Large intestine (tissue), 3 donors: ENCODE results near the gene CRK. TPM values are rescaled to one million over a fixed set of nuclear protein-coding genes. Genes with fewer than 3 reads are reported as not detected.
"Not testable (repeated sequence)": the region's sequence is repeated elsewhere in the genome, so short reads cannot be mapped to it uniquely, and the experiment has no call there.

ENCODE experiments used
- DNase-seq, 2 donors: peaks; one replicate each; pipeline versions ENCODE4 v3.0.0 to v3.0.0-alpha.2; 2013
- H3K27ac ChIP-seq: one replicate; pipeline ENCODE4 v1.5.1; 2013; ENCODE audit warnings: low read length
- H3K27me3 ChIP-seq: 2 replicates; pipeline ENCODE4 v1.6.1; 2013; ENCODE audit warnings: low read length; ENCODE audit not compliant: control insufficient read depth, insufficient read depth
- H3K36me3 ChIP-seq: 2 replicates; pipeline ENCODE4 v1.6.1; 2013; ENCODE audit warnings: low read length; ENCODE audit not compliant: control insufficient read depth, insufficient read depth
- H3K4me1 ChIP-seq: one replicate; pipeline ENCODE4 v1.6.1; 2013; ENCODE audit warnings: low read length; ENCODE audit not compliant: control insufficient read depth, insufficient read depth
- H3K4me3 ChIP-seq: one replicate; pipeline ENCODE4 v1.5.1; 2013; ENCODE audit warnings: low read length
- H3K9me3 ChIP-seq: one replicate; pipeline ENCODE4 v1.6.1; 2013; ENCODE audit warnings: mild to moderate bottlenecking, low read depth, low read length, moderate library complexity; ENCODE audit not compliant: control insufficient read depth
- WGBS: methylation state at CpG from one replicate; pipeline ENCODE4 v1.1.5; 2013; ENCODE audit warnings: low lambda C conversion rate; ENCODE audit not compliant: insufficient coverage; 5-methylcytosine and 5-hydroxymethylcytosine counted together
- polyA plus RNA-seq: library from polyadenylated mRNA; unstranded; fragments of 120-200 nt; gene quantifications from one replicate; pipeline ENCODE4 v1.2.1, GENCODE V29; 2013

The CRK gene
- polyA plus RNA-seq, 1 donor: 42.2 TPM

- Histone ChIP-seq H3K27ac (peak overlapping the region; percentile 44), H3K36me3 (peaks cover 14% of the 10 kb centered on the region), H3K4me1 (peaks cover 44% of the 10 kb centered on the region)
- not testable (repeated sequence) for H3K9me3 ChIP-seq, H3K27me3 ChIP-seq, DNase-seq, H3K4me3 ChIP-seq
- no CpG with 5 or more reads among the region's 22 CpGs for WGBS
These were observed 68.4 kb downstream of the CRK start for GRCh38 chr17:1387490-1388227.

GRCh38 chr17:1386675-1387190 is 69.3 kb downstream of the CRK start:
- H3K27me3 ChIP-seq, H3K9me3 ChIP-seq, H3K4me3 ChIP-seq, DNase-seq: not testable (repeated sequence)
- WGBS: no CpG with 5 or more reads among the region's 8 CpGs
- Histone ChIP-seq H3K27ac (peak overlapping the region; percentile 44), H3K4me1 (peaks cover 38% of the 10 kb centered on the region), H3K36me3 (peaks cover 13% of the 10 kb centered on the region)

- Histone ChIP-seq H3K9me3 (no peaks in the 10 kb centered on the region), H3K36me3 (peaks cover 8% of the 10 kb centered on the region), H3K4me1 (peaks cover 33% of the 10 kb centered on the region), H3K27ac (no peak overlapping the region), H3K4me3 (no peak overlapping the region), H3K27me3 (no peaks in the 10 kb centered on the region)
- 100% methylated on average over 1 of the region's 2 CpGs for WGBS
- no peak for DNase-seq
These were observed 69.8 kb downstream of the CRK start for GRCh38 chr17:1386265-1386664.

- H3K4me1 ChIP-seq: peaks cover 29% of the 10 kb centered on the region
- no peaks in the 10 kb centered on the region for H3K27me3 ChIP-seq
- WGBS: no CpG with 5 or more reads among the region's 2 CpGs
- peaks cover 8% of the 10 kb centered on the region for H3K36me3 ChIP-seq
- no peaks in the 10 kb centered on the region for H3K9me3 ChIP-seq
- no peak overlapping the region for H3K27ac ChIP-seq
- H3K4me3 ChIP-seq: no peak overlapping the region
- no peak for DNase-seq
These were observed 70.2 kb downstream of the CRK start for GRCh38 chr17:1385861-1386260.

GRCh38 chr17:1384905-1385435 is 71.1 kb downstream of the CRK start:
- Histone ChIP-seq H3K4me3 (no peak overlapping the region), H3K4me1 (peaks cover 24% of the 10 kb centered on the region), H3K9me3 (no peaks in the 10 kb centered on the region), H3K27me3 (no peaks in the 10 kb centered on the region), H3K36me3 (peaks cover 8% of the 10 kb centered on the region), H3K27ac (no peak overlapping the region)
- no CpG with 5 or more reads among the region's 1 CpG for WGBS
- no peak for DNase-seq

GRCh38 chr17:1379930-1380313 is 76.1 kb downstream of the CRK start:
- H3K4me3 ChIP-seq: no peak overlapping the region
- H3K27ac ChIP-seq: no peak overlapping the region
- no peaks in the 10 kb centered on the region for H3K9me3 ChIP-seq
- DNase-seq: no peak
- H3K27me3 ChIP-seq: no peaks in the 10 kb centered on the region
- no CpG with 5 or more reads among the region's 10 CpGs for WGBS
- peaks cover 34% of the 10 kb centered on the region for H3K4me1 ChIP-seq
- H3K36me3 ChIP-seq: peaks cover 9% of the 10 kb centered on the region

- no peak overlapping the region for H3K27ac ChIP-seq
- peaks cover 40% of the 10 kb centered on the region for H3K4me1 ChIP-seq
- WGBS: 78% methylated on average over 3 of the region's 11 CpGs
- peaks cover 9% of the 10 kb centered on the region for H3K36me3 ChIP-seq
- H3K27me3 ChIP-seq: no peaks in the 10 kb centered on the region
- no peak for DNase-seq
- no peaks in the 10 kb centered on the region for H3K9me3 ChIP-seq
- H3K4me3 ChIP-seq: no peak overlapping the region
These were observed 76.7 kb downstream of the CRK start for GRCh38 chr17:1379208-1379929.

- H3K9me3 ChIP-seq, H3K4me3 ChIP-seq, DNase-seq, H3K27ac ChIP-seq, H3K27me3 ChIP-seq, H3K36me3 ChIP-seq: not testable (repeated sequence)
- no CpG with 5 or more reads among the region's 10 CpGs for WGBS
- H3K4me1 ChIP-seq: peaks cover 45% of the 10 kb centered on the region
These were observed 77.6 kb downstream of the CRK start for GRCh38 chr17:1378476-1378860.

- Histone ChIP-seq H3K9me3 (no peaks in the 10 kb centered on the region), H3K27ac (peak overlapping the region; percentile 52), H3K4me3 (no peak overlapping the region), H3K27me3 (no peaks in the 10 kb centered on the region), H3K36me3 (peaks cover 12% of the 10 kb centered on the region), H3K4me1 (peaks cover 45% of the 10 kb centered on the region)
- DNase-seq: no peak
- no CpG with 5 or more reads among the region's 3 CpGs for WGBS
These were observed 78.7 kb downstream of the CRK start for GRCh38 chr17:1377334-1377733.

GRCh38 chr17:1376061-1376460 is 80.0 kb downstream of the CRK start:
- peaks cover 45% of the 10 kb centered on the region for H3K4me1 ChIP-seq
- H3K9me3 ChIP-seq: no peaks in the 10 kb centered on the region
- H3K4me3 ChIP-seq: no peak overlapping the region
- peaks cover 15% of the 10 kb centered on the region for H3K36me3 ChIP-seq
- DNase-seq: no peak
- H3K27ac ChIP-seq: peak overlapping the region; percentile 79
- H3K27me3 ChIP-seq: no peaks in the 10 kb centered on the region
- 60% methylated on average over 4 of the region's 5 CpGs for WGBS
